HG03571 (cell line): Measurements from ENCODE around the gene OR2W3.

Experiments used
- ATAC-seq: cut with Tn5 transposase; IDR thresholded peaks from one replicate; pipeline ENCODE4 v1.9.1; 2021; ENCODE audit not compliant: unreplicated experiment

Gene OR2W3

GRCh38 chr1:247895163-247895637, at the start of gene OR2W3:
TSS of gene OR2W3 (plus strand) at chr1:247895587. CDS start at chr1:247895587, 0 bp downstream.
- no peak for ATAC-seq

DNA sequence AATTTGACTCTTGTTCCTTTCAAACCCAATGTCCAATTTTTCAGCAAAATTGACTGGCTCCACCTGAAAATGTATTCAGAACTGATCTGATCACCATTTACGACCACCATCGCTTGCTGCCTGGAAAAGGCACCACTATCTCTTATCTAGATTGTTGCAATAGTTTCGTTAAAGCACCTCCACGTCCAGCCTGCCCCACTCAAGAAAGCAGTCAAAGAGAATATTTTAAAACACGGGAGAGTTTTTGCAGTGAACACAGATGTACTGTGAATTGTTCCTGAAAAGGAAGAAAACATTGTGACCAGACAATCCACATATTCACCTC, 49.7 kb upstream of the OR2W3 start:
- ATAC-seq = no peak

- ATAC-seq = no peak
These were observed 47.0 kb upstream of the OR2W3 start for GRCh38 chr1:247848346-247848745.

DNA sequence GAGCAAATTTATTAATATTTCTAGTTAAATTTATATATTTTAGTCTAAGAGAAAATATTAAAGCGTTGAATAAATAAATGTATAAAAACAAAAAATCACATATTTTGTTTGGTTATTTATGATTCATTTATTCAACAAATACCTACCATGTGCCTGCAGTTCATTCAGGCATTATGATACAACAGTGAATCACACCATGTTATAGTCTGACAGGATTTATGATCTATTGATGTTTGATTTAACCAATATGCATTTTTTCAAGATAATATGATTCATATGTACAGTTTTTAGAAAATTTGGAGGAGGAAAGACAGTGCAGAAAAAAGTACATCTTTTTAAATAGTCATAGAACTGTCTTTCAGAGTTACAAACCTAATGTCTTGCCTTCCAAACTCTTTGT, 45.8 kb upstream of the OR2W3 start:
- ATAC-seq = no peak

DNA sequence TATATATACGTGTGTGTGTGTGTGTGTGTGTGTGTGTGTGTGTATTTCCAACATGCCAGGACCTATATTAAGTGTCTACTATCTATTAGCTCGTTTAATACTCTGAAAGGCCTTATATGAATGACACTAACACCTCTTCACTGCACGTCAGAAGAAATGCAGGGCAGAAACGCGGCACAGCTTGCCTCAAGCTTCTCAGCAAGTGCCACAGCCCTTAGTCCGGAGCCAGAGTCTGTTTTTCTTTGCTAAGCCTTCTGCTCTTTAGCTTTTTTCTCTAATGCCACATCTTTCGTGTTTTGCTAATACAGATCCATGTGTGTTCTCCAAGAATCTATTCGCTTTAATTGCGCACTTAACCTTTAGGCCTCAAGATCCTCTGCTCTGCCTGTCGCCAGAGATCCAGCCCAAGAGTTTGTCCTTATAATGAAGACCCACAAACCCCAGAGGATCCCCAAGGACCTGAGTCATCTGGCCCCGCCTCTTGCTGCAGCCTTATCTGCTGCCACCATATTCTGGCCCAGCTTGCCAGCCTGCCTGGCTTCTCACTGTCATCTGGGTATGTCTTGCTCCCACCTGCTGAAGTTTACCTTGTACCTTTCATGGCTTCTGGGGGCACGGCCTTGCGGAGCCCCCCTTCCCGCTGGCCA, 40.4 kb upstream of the OR2W3 start:
- ATAC-seq = no peak

DNA sequence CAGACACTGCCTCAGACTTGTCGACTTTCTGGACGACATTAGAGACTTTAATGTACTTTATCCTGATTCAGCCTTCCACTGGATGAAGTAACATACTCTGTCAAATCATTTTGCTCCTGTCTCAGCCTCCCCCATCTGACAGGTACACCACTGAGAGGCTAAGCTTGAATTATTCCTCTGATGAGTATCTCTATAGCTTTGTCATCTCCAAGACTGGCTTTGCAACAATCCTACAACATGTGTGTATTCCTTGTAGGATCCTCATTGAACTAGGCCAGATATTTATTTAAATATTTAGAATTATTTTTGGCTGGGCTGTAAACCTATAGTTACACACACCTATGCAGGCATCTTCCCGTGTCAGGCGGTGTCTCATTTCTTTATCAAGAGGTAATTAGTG, 39.5 kb upstream of the OR2W3 start:
- no peak for ATAC-seq

GRCh38 chr1:247857069-247857984, 38.1 kb upstream of the OR2W3 start, which contains the start of gene TRIM58:
TSS of gene TRIM58 (plus strand) at chr1:247857187. CDS start at chr1:247857247, 60 bp downstream.
- no peak for ATAC-seq

DNA sequence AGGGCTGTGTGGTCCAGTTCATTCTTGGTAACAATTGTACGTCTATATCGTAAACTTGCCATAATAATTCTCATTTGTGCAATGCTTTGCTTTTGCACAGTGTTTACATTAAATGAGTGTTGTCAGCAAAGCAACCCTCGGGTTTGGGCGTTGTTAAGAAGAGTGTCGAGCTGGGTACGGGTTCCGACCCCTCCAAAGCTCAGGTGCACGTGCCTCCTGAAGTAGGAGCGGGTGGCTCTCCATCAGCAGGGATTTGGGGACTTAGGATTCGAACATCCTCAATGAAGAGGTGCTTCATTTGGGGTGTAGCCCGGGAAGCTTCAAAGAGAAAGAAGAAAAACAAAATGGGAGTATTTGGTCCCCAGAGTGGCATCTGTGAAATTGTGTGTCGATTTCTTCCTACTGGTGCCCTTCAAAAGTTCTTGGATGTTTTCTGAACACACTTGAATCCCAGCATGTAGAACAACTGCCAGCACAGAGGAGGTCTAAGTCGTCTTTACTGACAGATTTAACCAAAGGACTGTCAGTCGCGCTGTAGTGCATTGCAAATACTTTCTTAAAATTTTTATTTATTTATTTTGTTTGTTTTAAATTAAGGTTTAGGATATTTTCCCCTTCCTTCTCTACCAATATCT, 37.3 kb upstream of the OR2W3 start:
- no peak for ATAC-seq

- no peak for ATAC-seq
These were observed 32.6 kb upstream of the OR2W3 start for GRCh38 chr1:247862756-247863155.

- no peak for ATAC-seq
These were observed 30.7 kb upstream of the OR2W3 start for GRCh38 chr1:247864644-247865043.

DNA sequence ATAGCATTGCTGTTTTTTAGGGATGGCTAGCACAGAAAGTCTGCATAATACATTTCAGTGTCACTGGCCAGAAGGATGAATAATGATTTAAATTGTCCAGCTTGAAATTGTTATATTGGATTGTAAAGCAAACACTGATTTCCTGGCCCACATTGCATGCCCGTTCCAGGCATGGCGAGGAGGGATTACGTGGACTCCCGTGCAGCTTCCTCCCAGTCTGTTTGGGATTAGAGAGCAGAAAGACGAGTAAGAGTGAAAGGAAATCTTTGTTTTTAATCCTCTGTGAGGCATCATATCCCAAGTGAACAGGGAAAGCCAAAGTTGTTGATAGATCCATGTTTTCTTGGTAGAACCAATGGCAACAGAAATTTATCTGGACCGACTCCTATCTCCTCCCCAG, 30.0 kb upstream of the OR2W3 start:
- ATAC-seq = no peak

DNA sequence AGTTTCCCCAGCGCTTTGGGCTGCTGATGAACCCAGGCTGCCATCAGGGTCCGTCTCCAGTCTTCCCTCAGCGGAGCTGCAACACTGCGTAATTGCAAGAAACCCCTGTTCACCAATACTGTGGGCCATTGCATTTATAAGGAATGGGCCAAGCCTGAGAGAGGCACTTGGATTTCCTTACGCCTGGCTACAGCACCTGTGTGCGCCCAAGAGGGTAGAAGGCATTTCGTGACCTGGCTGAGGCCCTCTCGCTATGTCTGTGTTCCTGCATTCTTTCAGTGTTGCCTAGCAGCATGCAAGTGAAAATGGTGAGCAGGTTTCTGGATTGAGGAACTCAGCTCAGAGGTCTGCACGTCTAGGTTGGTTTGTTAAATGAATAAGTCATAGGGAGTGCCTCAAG, 12.0 kb upstream of the OR2W3 start:
- no peak for ATAC-seq

- ATAC-seq = no peak
These were observed 10.5 kb upstream of the OR2W3 start for GRCh38 chr1:247884797-247885413.

- no peak for ATAC-seq
These were observed 589 bp downstream of the OR2W3 start for GRCh38 chr1:247895976-247896375.

- no peak for ATAC-seq
These were observed 8.7 kb downstream of the OR2W3 start for GRCh38 chr1:247904122-247904521.

- ATAC-seq = no peak
These were observed 9.8 kb downstream of the OR2W3 start for GRCh38 chr1:247905181-247905580.

DNA sequence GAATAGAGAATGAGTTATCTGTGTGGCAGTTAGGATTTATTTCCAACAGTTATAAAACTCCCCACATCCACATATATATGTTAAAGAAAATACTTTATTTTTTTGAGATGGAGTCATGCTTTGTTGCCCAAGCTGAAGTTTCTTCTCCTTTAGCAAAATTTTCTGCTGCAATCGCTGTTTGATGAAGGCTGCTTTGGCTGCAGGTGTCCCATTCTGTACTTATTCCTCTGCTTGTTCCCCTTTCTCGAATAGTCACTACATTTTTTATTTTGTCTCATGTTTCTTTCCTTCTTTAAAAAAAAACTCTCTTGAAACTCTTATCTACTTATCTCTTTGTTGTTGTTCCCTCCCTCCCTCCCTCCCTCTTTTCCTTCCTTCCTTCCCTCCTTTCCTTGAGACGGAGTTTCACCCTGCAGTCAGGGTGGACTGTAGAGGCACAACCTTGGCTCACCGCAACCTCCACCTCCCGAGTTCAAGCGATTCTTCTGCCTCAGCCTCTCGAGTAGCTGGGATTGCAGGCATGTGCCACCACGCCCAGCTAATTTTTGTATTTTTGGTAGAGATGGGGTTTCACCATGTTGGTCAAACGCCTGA, 10.6 kb downstream of the OR2W3 start:
- no peak for ATAC-seq

DNA sequence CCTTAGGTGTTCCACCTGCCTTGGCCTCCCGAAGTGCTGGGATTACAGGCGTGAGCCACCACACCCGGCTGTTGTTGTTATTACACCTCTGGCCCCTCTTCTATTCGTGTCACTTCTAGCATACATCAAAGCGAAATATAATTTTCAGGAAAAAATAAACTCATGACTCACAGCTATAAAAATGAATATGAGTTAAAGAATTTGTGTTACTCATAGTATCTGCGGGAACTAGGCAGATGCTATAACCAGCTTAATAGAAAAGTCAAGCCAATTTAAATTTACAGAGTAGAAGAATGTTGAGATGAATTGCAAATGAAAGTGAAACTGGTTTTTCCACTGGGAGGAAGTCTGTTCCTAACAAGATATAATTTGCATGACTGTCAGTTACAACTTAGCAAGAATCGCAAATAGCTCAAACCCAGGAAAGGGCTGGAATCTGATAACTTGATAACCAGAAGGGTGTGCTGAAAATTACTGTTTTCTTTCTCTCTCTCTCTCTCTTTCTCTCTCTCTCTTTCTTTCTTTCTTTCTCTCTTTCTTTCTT, 11.2 kb downstream of the OR2W3 start:
- no peak for ATAC-seq

DNA sequence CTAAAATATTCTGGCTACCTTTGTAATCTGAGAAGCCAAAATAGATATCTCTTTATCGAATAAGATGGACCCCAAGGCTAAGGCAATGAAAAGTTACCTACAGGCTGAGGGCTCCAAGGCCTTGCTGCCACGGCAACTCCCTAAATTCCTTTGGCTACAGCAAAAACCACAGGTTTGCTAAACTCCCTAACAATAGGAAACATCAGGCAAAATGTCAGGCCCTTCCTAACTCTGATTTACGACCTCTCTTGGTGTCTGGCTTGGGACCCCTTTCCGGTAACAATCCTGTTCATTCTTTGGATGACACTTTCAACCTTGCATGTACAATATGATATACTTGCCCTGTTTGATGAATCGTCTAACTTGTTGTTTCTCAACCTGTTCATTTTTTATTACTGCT, 13.4 kb downstream of the OR2W3 start:
- no peak for ATAC-seq

- no peak for ATAC-seq
These were observed 18.4 kb downstream of the OR2W3 start for GRCh38 chr1:247913786-247914185.
